ENCODE measurements around the gene LSG1.

LSG1 gene

GRCh38 chr3:194685718-194686413 is 13.9 kb upstream of the LSG1 start, which contains the start of gene FAM43A:
Gene FAM43A (plus strand): TSS chr3:194685883. CDS start chr3:194686827, 944 bp downstream.
- TF ChIP-seq, protein P1, sequence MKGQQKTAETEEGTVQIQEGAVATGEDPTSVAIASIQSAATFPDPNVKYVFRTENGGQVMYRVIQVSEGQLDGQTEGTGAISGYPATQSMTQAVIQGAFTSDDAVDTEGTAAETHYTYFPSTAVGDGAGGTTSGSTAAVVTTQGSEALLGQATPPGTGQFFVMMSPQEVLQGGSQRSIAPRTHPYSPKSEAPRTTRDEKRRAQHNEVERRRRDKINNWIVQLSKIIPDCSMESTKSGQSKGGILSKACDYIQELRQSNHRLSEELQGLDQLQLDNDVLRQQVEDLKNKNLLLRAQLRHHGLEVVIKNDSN (IDR thresholded peaks at IDR 0.05) = no peak
- TF ChIP-seq TAF1 (IDR thresholded peaks at IDR 0.05; ENCODE audit: low read depth) (peak; percentile 97), EGR1 (IDR thresholded peaks at IDR 0.05) (peak; percentile 8; the same call in 1 of the 2 replicates), NFIC (IDR thresholded peaks at IDR 0.05) (peak; percentile 49; the same call in 1 of the 2 replicates), CEBPB (IDR thresholded peaks at IDR 0.05) (no peak), REST (IDR thresholded peaks at IDR 0.05; ENCODE audit: low read depth) (peak; percentile 40; the same call in 1 of the 2 replicates), ZBTB7A (IDR thresholded peaks at IDR 0.05; ENCODE audit: low read depth) (no peak), RAD21 (IDR thresholded peaks at IDR 0.05; ENCODE audit: low read depth) (peak; percentile 49; the same call in 1 of the 2 replicates), EP300 (IDR thresholded peaks at IDR 0.05; ENCODE audit: borderline replicate concordance) (peak; percentile 61; the same call in 1 of the 2 replicates), YY1 (IDR thresholded peaks at IDR 0.05; ENCODE audit: low read depth) (peak; percentile 64), FOXM1 (IDR thresholded peaks at IDR 0.05; ENCODE audit: borderline replicate concordance, low read depth) (no peak; the same call in 1 of the 2 replicates), MAX (IDR thresholded peaks at IDR 0.05) (peak; percentile 95), TCF12 (IDR thresholded peaks at IDR 0.05; ENCODE audit: low read depth) (peak; percentile 82), TEAD4 (IDR thresholded peaks at IDR 0.05) (peak; percentile 59; the same call in 1 of the 2 replicates)

- TF ChIP-seq TCF12 (IDR thresholded peaks at IDR 0.05; ENCODE audit: low read depth) (no peak), YY1 (IDR thresholded peaks at IDR 0.05; ENCODE audit: low read depth) (no peak), MAX (IDR thresholded peaks at IDR 0.05) (no peak)
Measured at GRCh38 chr3:194685065-194685717, 13.2 kb upstream of the LSG1 start.

- TF ChIP-seq MAX (IDR thresholded peaks at IDR 0.05) (no peak), TAF1 (IDR thresholded peaks at IDR 0.05; ENCODE audit: low read depth) (no peak), CREB1 (IDR thresholded peaks at IDR 0.05; ENCODE audit: low read depth) (no peak), REST (IDR thresholded peaks at IDR 0.05; ENCODE audit: low read depth) (no peak), YY1 (IDR thresholded peaks at IDR 0.05; ENCODE audit: low read depth) (no peak), ZBTB7A (IDR thresholded peaks at IDR 0.05; ENCODE audit: low read depth) (no peak), RAD21 (IDR thresholded peaks at IDR 0.05; ENCODE audit: low read depth) (no peak), TEAD4 (IDR thresholded peaks at IDR 0.05) (no peak), NFIC (IDR thresholded peaks at IDR 0.05) (no peak), EP300 (IDR thresholded peaks at IDR 0.05; ENCODE audit: borderline replicate concordance) (no peak)
Measured at GRCh38 chr3:194683380-194683779, 11.4 kb upstream of the LSG1 start.

DNA sequence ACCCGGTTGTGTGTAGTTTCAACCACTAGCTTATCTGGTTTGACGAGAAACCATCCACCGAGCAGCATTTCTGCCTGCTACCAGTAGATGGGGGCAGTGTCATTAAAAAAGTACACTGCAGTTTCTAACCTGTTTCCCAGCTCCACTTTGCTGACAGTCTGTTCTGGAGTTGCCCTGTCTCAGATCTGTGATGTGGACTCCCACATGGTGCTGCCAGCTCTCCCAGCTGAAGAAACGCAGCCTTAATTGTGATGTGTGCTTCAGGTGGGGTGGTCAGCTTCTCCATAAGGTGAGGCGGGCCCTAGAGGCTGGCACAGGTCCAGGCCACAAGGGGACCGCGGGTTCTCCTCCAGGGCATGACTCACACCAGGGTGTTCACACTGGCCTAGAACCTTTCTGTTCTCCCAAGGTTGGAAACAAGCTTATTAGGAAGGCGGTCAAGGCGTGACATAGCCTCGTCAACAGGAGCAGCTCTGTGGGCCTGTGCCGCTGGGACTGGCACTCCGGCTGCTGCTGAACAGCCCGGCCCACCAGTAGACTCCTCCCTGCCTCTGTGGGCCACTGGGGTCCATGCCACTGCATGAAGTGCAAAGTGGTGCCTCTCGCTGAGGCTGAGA is 10.8 kb upstream of the LSG1 start:
- TF ChIP-seq EP300 (IDR thresholded peaks at IDR 0.05; ENCODE audit: borderline replicate concordance) (no peak), NFIC (IDR thresholded peaks at IDR 0.05) (peak; percentile 87), TCF12 (IDR thresholded peaks at IDR 0.05; ENCODE audit: low read depth) (peak; percentile 62; the same call in 1 of the 2 replicates), RAD21 (IDR thresholded peaks at IDR 0.05; ENCODE audit: low read depth) (peak; percentile 100)

- TF ChIP-seq EGR1 (IDR thresholded peaks at IDR 0.05) (no peak), MAX (IDR thresholded peaks at IDR 0.05) (no peak), FOXM1 (IDR thresholded peaks at IDR 0.05; ENCODE audit: borderline replicate concordance, low read depth) (no peak), TAF1 (IDR thresholded peaks at IDR 0.05; ENCODE audit: low read depth) (no peak), TCF12 (IDR thresholded peaks at IDR 0.05; ENCODE audit: low read depth) (no peak), TEAD4 (IDR thresholded peaks at IDR 0.05) (no peak), YY1 (IDR thresholded peaks at IDR 0.05; ENCODE audit: low read depth) (no peak), EP300 (IDR thresholded peaks at IDR 0.05; ENCODE audit: borderline replicate concordance) (no peak), NFIC (IDR thresholded peaks at IDR 0.05) (no peak), REST (IDR thresholded peaks at IDR 0.05; ENCODE audit: low read depth) (no peak), RAD21 (IDR thresholded peaks at IDR 0.05; ENCODE audit: low read depth) (no peak)
- TF ChIP-seq, protein P1 (IDR thresholded peaks at IDR 0.05) = no peak
Measured at GRCh38 chr3:194682189-194682693, 10.2 kb upstream of the LSG1 start.

All from Ishikawa (cell line).